ENCODE results near the gene UBR4.

The UBR4 gene

GRCh38 chr1:19089524-19089923, 120.5 kb downstream of the UBR4 start:
- Histone ChIP-seq H3K23ac (ENCODE audit: low read length in 2 of 2) (no peak overlapping the region), H3K9me3 (ENCODE audit: control insufficient read depth, low read length) (no peaks in the 10 kb centered on the region), H2BK12ac (ENCODE audit: low read length in 2 of 2) (no peak overlapping the region), H2BK5ac (ENCODE audit: low read depth, low read length, poor library complexity, severe bottlenecking) (no peak overlapping the region), H2BK120ac (ENCODE audit: low read depth, low read length) (no peak overlapping the region), H3K14ac (ENCODE audit: low read length in 2 of 2) (no peak overlapping the region), H2AK5ac (ENCODE audit: low read length, severe bottlenecking) (no peak overlapping the region), H3K27ac (ENCODE audit: low read length, poor library complexity, severe bottlenecking) (no peak overlapping the region), H2AFZ (ENCODE audit: low read depth, low read length) (no peak overlapping the region), H3K4ac (ENCODE audit: low read depth in 1 of 2, low read length in 2 of 2) (no peak overlapping the region), H3K36me3 (ENCODE audit: control insufficient read depth in 1 of 2, insufficient read depth in 2 of 2, low read depth in 1 of 2, low read length in 2 of 2) (peaks cover 70 to 97% of the 10 kb centered on the region in 2 experiments), H2BK15ac (ENCODE audit: low read depth, poor library complexity, severe bottlenecking) (no peak overlapping the region), H4K8ac (ENCODE audit: low read length) (no peak overlapping the region), H3K79me1 (replicated peaks; ENCODE audit: low read length, poor library complexity, severe bottlenecking) (peaks cover 27% of the 10 kb centered on the region), H3K4me2 (ENCODE audit: low read length, poor library complexity, severe bottlenecking) (no peak overlapping the region), H3K18ac (ENCODE audit: low read depth in 1 of 2, low read length in 2 of 2) (no peak overlapping the region), H3K4me1 (ENCODE audit: control insufficient read depth, insufficient read depth, low read depth, low read length) (peaks cover 18% of the 10 kb centered on the region), H3K9ac (ENCODE audit: low read length) (no peak overlapping the region), H3K27me3 (ENCODE audit: control insufficient read depth in 1 of 2, insufficient read depth in 1 of 2, low read length in 2 of 2) (no peaks in the 10 kb centered on the region), H4K91ac (ENCODE audit: low read length) (no peak overlapping the region), H3K4me3 (ENCODE audit: insufficient read depth in 1 of 2, low read depth in 1 of 2, low read length in 2 of 2) (no peak overlapping the region)
- WGBS = 99% methylated on average over 4 of the region's 4 CpGs
- no peak for DNase-seq

DNA sequence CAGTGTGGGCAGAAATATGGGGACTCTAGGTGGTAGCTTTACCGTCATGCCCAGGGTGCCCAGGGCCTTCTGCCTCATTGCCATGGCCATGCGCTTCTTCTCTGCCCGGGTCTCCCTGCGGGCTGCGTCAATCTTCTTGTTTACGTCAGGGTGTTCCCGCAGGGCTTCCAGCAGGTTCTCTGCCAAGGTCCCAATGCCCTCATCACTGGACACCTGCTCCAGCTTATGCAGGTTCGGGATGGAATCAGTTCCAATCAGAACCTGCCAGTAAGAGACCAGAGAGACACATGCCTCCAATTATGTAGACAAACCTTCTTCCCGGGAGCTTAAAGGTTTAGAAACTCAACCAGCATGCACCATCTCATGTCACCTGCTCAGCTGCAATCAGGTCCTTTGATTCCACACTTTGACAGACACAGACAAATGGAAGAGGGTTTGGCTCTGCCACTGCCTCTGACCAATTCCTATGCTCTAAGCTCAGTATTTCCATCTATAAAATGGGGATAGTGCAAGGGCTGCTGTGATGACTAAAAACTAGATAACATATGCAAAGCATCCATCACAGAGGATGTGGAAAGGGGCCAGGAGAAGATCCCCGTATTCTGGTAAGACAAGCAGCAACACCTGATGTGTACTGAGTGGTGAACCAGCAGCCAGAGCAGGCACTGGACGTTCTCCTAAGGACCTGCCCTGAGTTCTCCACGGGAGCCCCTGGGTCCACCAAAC, 121.2 kb downstream of the UBR4 start:
- no peak overlapping the region for H3K9ac ChIP-seq (ENCODE audit: low read length)
- H2BK120ac ChIP-seq (ENCODE audit: low read depth, low read length) = no peak overlapping the region
- H3K4me1 ChIP-seq (ENCODE audit: control insufficient read depth, insufficient read depth, low read depth, low read length) = peaks cover 18% of the 10 kb centered on the region
- H3K36me3 ChIP-seq (ENCODE audit: control insufficient read depth in 1 of 2, insufficient read depth in 2 of 2, low read depth in 1 of 2, low read length in 2 of 2) = peaks cover 74 to 97% of the 10 kb centered on the region in 2 experiments
- no peak overlapping the region for H3K4ac ChIP-seq (ENCODE audit: low read depth in 1 of 2, low read length in 2 of 2)
- no peak overlapping the region for H2AK5ac ChIP-seq (ENCODE audit: low read length, severe bottlenecking)
- DNase-seq = no peak
- H3K14ac ChIP-seq (ENCODE audit: low read length in 2 of 2) = no peak overlapping the region
- H2BK15ac ChIP-seq (ENCODE audit: low read depth, poor library complexity, severe bottlenecking) = no peak overlapping the region
- no peak overlapping the region for H4K91ac ChIP-seq (ENCODE audit: low read length)
- H3K9me3 ChIP-seq (ENCODE audit: control insufficient read depth, low read length) = no peaks in the 10 kb centered on the region
- H2BK12ac ChIP-seq (ENCODE audit: low read length in 2 of 2) = no peak overlapping the region
- no peak overlapping the region for H3K4me3 ChIP-seq (ENCODE audit: insufficient read depth in 1 of 2, low read depth in 1 of 2, low read length in 2 of 2)
- H3K4me2 ChIP-seq (ENCODE audit: low read length, poor library complexity, severe bottlenecking) = no peak overlapping the region
- WGBS = 97% methylated on average over 11 of the region's 12 CpGs
- no peak overlapping the region for H2AFZ ChIP-seq (ENCODE audit: low read depth, low read length)
- H3K27ac ChIP-seq (ENCODE audit: low read length, poor library complexity, severe bottlenecking) = no peak overlapping the region
- H3K18ac ChIP-seq (ENCODE audit: low read depth in 1 of 2, low read length in 2 of 2) = no peak overlapping the region
- no peaks in the 10 kb centered on the region for H3K27me3 ChIP-seq (ENCODE audit: control insufficient read depth in 1 of 2, insufficient read depth in 1 of 2, low read length in 2 of 2)
- no peak overlapping the region for H4K8ac ChIP-seq (ENCODE audit: low read length)
- H3K23ac ChIP-seq (ENCODE audit: low read length in 2 of 2) = no peak overlapping the region
- peaks cover 26% of the 10 kb centered on the region for H3K79me1 ChIP-seq (replicated peaks; ENCODE audit: low read length, poor library complexity, severe bottlenecking)
- H2BK5ac ChIP-seq (ENCODE audit: low read depth, low read length, poor library complexity, severe bottlenecking) = no peak overlapping the region

DNA sequence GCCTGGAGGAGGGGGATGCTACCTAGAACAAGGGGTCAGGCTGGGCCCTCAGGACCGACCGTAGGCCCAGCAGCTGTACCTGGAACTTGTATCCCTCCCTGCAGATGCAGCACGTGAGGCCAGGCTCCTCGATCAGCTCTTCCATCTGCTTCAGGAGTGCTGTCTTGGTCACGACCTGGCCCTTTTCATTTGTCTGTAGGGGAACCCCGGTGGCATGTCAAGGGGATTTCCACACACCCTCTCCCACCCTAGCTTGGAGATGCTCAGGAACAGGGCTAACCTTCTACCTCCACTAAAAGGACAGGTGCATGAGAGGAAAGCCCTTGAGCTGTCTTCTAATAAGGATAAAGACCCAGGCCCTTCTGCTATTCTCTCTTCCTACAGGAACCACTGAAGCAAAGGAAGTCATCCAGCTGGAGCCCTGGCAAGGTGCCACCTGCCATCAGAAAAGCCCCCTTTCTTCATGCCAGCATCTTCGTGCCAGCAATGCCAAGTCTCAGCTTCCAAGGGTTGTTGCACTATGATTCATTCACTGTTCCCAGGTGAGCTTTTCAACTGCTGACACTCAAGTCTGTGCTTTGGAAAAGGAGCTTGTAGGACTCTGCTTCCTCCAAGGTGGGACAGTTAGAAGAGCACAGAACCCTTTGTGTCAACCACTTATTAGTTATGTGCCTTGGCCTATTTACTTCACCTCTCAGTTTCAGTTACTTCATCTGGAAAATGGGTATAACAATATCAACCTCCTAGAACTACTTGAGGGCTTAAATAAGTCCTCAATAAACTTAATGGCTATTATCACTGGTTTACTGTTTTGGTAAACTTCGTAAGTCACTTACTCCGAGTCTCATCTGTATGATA, 122.1 kb downstream of the UBR4 start:
- Histone ChIP-seq H3K36me3 (ENCODE audit: control insufficient read depth in 1 of 2, insufficient read depth in 2 of 2, low read depth in 1 of 2, low read length in 2 of 2) (peaks cover 66 to 97% of the 10 kb centered on the region in 2 experiments), H3K27ac (ENCODE audit: low read length, poor library complexity, severe bottlenecking) (no peak overlapping the region), H3K4me2 (ENCODE audit: low read length, poor library complexity, severe bottlenecking) (no peak overlapping the region), H4K8ac (ENCODE audit: low read length) (no peak overlapping the region), H4K91ac (ENCODE audit: low read length) (no peak overlapping the region), H3K4me3 (ENCODE audit: insufficient read depth in 1 of 2, low read depth in 1 of 2, low read length in 2 of 2) (no peak overlapping the region), H3K23ac (ENCODE audit: low read length in 2 of 2) (no peak overlapping the region), H2AK5ac (ENCODE audit: low read length, severe bottlenecking) (peak overlapping the region; percentile 46), H3K4ac (ENCODE audit: low read depth in 1 of 2, low read length in 2 of 2) (no peak overlapping the region), H3K9ac (ENCODE audit: low read length) (no peak overlapping the region), H3K9me3 (ENCODE audit: control insufficient read depth, low read length) (no peaks in the 10 kb centered on the region), H3K4me1 (ENCODE audit: control insufficient read depth, insufficient read depth, low read depth, low read length) (peaks cover 20% of the 10 kb centered on the region), H3K14ac (ENCODE audit: low read length in 2 of 2) (no peak overlapping the region), H3K18ac (ENCODE audit: low read depth in 1 of 2, low read length in 2 of 2) (no peak overlapping the region), H2BK12ac (ENCODE audit: low read length in 2 of 2) (no peak overlapping the region), H2BK120ac (ENCODE audit: low read depth, low read length) (no peak overlapping the region), H2BK5ac (ENCODE audit: low read depth, low read length, poor library complexity, severe bottlenecking) (no peak overlapping the region), H3K27me3 (ENCODE audit: control insufficient read depth in 1 of 2, insufficient read depth in 1 of 2, low read length in 2 of 2) (no peaks in the 10 kb centered on the region), H2BK15ac (ENCODE audit: low read depth, poor library complexity, severe bottlenecking) (no peak overlapping the region), H2AFZ (ENCODE audit: low read depth, low read length) (no peak overlapping the region), H3K79me1 (replicated peaks; ENCODE audit: low read length, poor library complexity, severe bottlenecking) (peaks cover 24% of the 10 kb centered on the region)
- DNase-seq = peak; percentile 36
- 93% methylated on average over 9 of the region's 9 CpGs for WGBS

GRCh38 chr1:19087017-19087736, 122.9 kb downstream of the UBR4 start:
- peak overlapping the region; percentile 30 for H3K27ac ChIP-seq (ENCODE audit: low read length, poor library complexity, severe bottlenecking)
- H4K8ac ChIP-seq (ENCODE audit: low read length) = no peak overlapping the region
- H2AK5ac ChIP-seq (ENCODE audit: low read length, severe bottlenecking) = peak overlapping the region; percentile 46
- H3K4me2 ChIP-seq (ENCODE audit: low read length, poor library complexity, severe bottlenecking) = no peak overlapping the region
- no peak overlapping the region for H2BK12ac ChIP-seq (ENCODE audit: low read length in 2 of 2)
- no peak overlapping the region for H3K4me3 ChIP-seq (ENCODE audit: insufficient read depth in 1 of 2, low read depth in 1 of 2, low read length in 2 of 2)
- H2AFZ ChIP-seq (ENCODE audit: low read depth, low read length) = no peak overlapping the region
- no peak overlapping the region for H3K18ac ChIP-seq (ENCODE audit: low read depth in 1 of 2, low read length in 2 of 2)
- H3K4ac ChIP-seq (ENCODE audit: low read depth in 1 of 2, low read length in 2 of 2) = no peak overlapping the region
- H3K36me3 ChIP-seq (ENCODE audit: control insufficient read depth in 1 of 2, insufficient read depth in 2 of 2, low read depth in 1 of 2, low read length in 2 of 2) = peaks cover 65 to 97% of the 10 kb centered on the region in 2 experiments
- no peak overlapping the region for H2BK5ac ChIP-seq (ENCODE audit: low read depth, low read length, poor library complexity, severe bottlenecking)
- H3K27me3 ChIP-seq (ENCODE audit: control insufficient read depth in 1 of 2, insufficient read depth in 1 of 2, low read length in 2 of 2) = no peaks in the 10 kb centered on the region
- H3K4me1 ChIP-seq (ENCODE audit: control insufficient read depth, insufficient read depth, low read depth, low read length) = peaks cover 24% of the 10 kb centered on the region
- no peak overlapping the region for H3K14ac ChIP-seq (ENCODE audit: low read length in 2 of 2)
- no peak overlapping the region for H3K9ac ChIP-seq (ENCODE audit: low read length)
- DNase-seq = no peak
- H2BK15ac ChIP-seq (ENCODE audit: low read depth, poor library complexity, severe bottlenecking) = no peak overlapping the region
- 89% methylated on average over 6 of the region's 6 CpGs for WGBS
- peaks cover 21% of the 10 kb centered on the region for H3K79me1 ChIP-seq (replicated peaks; ENCODE audit: low read length, poor library complexity, severe bottlenecking)
- H3K23ac ChIP-seq (ENCODE audit: low read length in 2 of 2) = no peak overlapping the region
- no peak overlapping the region for H4K91ac ChIP-seq (ENCODE audit: low read length)
- H2BK120ac ChIP-seq (ENCODE audit: low read depth, low read length) = no peak overlapping the region
- H3K9me3 ChIP-seq (ENCODE audit: control insufficient read depth, low read length) = no peaks in the 10 kb centered on the region

Measured in mesenchymal stem cell (in vitro differentiated cells and primary cell).